ENCODE measurements around the gene KIF26A. TPM values are rescaled to one million over a fixed set of nuclear protein-coding genes. Genes with fewer than 3 reads are reported as not detected.

Gene KIF26A
- total and polyA plus RNA-seq, 2 experiments from 2014 or later: 5.6 to 103 TPM

DNA sequence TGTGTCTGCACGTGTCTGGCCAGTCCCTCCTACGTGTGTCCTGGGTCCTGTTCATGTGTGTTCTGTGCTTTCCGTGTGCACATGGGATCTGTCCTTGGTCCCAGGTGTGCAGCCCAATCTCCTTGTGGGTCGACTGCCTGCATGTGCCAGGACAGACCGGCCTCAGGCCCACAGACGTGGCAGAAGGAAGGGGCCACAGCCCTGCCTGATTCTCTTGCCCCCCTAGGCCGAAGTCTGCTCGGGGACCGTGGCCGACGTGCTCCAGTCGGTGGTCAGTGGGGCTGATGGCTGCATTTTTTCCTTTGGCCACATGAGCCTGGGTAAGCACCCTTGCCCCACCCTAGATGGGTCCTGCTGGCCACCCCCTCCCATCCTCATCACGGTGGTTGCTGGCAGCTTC is 34.0 kb downstream of the KIF26A start (continued):
- TF ChIP-seq, protein P1, sequence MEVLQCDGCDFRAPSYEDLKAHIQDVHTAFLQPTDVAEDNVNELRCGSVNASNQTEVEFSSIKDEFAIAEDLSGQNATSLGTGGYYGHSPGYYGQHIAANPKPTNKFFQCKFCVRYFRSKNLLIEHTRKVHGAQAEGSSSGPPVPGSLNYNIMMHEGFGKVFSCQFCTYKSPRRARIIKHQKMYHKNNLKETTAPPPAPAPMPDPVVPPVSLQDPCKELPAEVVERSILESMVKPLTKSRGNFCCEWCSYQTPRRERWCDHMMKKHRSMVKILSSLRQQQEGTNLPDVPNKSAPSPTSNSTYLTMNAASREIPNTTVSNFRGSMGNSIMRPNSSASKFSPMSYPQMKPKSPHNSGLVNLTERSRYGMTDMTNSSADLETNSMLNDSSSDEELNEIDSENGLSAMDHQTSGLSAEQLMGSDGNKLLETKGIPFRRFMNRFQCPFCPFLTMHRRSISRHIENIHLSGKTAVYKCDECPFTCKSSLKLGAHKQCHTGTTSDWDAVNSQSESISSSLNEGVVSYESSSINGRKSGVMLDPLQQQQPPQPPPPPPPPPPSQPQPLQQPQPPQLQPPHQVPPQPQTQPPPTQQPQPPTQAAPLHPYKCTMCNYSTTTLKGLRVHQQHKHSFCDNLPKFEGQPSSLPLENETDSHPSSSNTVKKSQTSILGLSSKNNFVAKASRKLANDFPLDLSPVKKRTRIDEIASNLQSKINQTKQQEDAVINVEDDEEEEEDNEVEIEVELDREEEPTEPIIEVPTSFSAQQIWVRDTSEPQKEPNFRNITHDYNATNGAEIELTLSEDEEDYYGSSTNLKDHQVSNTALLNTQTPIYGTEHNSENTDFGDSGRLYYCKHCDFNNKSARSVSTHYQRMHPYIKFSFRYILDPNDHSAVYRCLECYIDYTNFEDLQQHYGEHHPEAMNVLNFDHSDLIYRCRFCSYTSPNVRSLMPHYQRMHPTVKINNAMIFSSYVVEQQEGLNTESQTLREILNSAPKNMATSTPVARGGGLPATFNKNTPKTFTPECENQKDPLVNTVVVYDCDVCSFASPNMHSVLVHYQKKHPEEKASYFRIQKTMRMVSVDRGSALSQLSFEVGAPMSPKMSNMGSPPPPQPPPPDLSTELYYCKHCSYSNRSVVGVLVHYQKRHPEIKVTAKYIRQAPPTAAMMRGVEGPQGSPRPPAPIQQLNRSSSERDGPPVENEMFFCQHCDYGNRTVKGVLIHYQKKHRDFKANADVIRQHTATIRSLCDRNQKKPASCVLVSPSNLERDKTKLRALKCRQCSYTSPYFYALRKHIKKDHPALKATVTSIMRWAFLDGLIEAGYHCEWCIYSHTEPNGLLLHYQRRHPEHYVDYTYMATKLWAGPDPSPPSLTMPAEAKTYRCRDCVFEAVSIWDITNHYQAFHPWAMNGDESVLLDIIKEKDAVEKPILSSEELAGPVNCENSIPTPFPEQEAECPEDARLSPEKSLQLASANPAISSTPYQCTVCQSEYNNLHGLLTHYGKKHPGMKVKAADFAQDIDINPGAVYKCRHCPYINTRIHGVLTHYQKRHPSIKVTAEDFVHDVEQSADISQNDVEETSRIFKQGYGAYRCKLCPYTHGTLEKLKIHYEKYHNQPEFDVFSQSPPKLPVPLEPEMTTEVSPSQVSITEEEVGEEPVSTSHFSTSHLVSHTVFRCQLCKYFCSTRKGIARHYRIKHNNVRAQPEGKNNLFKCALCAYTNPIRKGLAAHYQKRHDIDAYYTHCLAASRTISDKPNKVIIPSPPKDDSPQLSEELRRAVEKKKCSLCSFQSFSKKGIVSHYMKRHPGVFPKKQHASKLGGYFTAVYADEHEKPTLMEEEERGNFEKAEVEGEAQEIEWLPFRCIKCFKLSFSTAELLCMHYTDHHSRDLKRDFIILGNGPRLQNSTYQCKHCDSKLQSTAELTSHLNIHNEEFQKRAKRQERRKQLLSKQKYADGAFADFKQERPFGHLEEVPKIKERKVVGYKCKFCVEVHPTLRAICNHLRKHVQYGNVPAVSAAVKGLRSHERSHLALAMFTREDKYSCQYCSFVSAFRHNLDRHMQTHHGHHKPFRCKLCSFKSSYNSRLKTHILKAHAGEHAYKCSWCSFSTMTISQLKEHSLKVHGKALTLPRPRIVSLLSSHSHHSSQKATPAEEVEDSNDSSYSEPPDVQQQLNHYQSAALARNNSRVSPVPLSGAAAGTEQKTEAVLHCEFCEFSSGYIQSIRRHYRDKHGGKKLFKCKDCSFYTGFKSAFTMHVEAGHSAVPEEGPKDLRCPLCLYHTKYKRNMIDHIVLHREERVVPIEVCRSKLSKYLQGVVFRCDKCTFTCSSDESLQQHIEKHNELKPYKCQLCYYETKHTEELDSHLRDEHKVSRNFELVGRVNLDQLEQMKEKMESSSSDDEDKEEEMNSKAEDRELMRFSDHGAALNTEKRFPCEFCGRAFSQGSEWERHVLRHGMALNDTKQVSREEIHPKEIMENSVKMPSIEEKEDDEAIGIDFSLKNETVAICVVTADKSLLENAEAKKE (CRISPR knock-in tag; IDR thresholded peaks at IDR 0.05): no peak

DNA sequence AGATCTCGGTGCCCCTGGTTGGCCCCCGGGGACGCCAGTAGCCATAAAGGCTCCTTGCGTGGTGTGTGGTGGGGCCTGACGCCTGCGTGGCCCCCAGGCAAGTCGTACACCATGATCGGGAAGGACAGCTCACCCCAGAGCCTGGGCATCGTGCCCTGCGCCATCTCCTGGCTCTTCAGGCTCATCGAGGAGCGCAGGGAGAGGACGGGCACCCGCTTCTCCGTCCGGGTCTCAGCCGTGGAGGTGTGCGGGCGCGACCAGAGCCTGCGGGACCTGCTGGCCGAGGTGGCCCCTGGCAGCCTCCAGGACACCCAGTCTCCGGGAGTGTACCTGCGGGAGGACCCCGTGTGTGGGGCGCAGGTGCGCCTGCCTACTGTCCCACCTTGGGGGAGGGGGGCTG is 34.5 kb downstream of the KIF26A start:
- H3K36me3 Mint-ChIP-seq (ENCODE audit: low read depth): no peaks in the 10 kb centered on the region
- H3K27ac ChIP-seq (ENCODE audit: low read depth): no peak overlapping the region

More for the DNA sequence above, 34.5 kb downstream of the KIF26A start:
- no peak for DNase-seq (ENCODE audit: low spot score)
- H3K9me2 ChIP-seq (ENCODE audit: insufficient read depth): no peaks in the 10 kb centered on the region
- H4K20me1 ChIP-seq (replicated peaks; ENCODE audit: insufficient read depth): peaks cover 4% of the 10 kb centered on the region
- H3K79me2 ChIP-seq (replicated peaks; ENCODE audit: insufficient read depth): no peaks in the 10 kb centered on the region; the same call in 1 of the 2 replicates
- no peak for TF ChIP-seq ZNF114 (CRISPR knock-in tag; IDR thresholded peaks at IDR 0.05)
- TF ChIP-seq, protein P2, sequence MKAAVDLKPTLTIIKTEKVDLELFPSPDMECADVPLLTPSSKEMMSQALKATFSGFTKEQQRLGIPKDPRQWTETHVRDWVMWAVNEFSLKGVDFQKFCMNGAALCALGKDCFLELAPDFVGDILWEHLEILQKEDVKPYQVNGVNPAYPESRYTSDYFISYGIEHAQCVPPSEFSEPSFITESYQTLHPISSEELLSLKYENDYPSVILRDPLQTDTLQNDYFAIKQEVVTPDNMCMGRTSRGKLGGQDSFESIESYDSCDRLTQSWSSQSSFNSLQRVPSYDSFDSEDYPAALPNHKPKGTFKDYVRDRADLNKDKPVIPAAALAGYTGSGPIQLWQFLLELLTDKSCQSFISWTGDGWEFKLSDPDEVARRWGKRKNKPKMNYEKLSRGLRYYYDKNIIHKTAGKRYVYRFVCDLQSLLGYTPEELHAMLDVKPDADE (IDR thresholded peaks at IDR 0.05): no peak
- TF ChIP-seq, protein P1 (CRISPR knock-in tag; IDR thresholded peaks at IDR 0.05): no peak
- peaks cover 25% of the 10 kb centered on the region for H3K4me1 ChIP-seq (ENCODE audit: insufficient read depth)
- 0 out of 2 replicates have a peak, but pooled peaks cover 5% of the 10 kb centered on the region for H3F3A ChIP-seq (replicated peaks; ENCODE audit: low read depth)
- no peaks in the 10 kb centered on the region for H3K27me3 ChIP-seq (ENCODE audit: insufficient read depth)
- ATAC-seq: no peak
- no peak overlapping the region for H3K27ac Mint-ChIP-seq
- H3K4me3 Mint-ChIP-seq: no peak overlapping the region
- no peak overlapping the region for H2AFZ ChIP-seq
- peaks cover 24% of the 10 kb centered on the region for H3K4me1 Mint-ChIP-seq
- no peak overlapping the region for H3K4me3 ChIP-seq
- no peak overlapping the region for H3K4me2 ChIP-seq
- H3K36me3 ChIP-seq (ENCODE audit: insufficient read depth): no peaks in the 10 kb centered on the region
- no peaks in the 10 kb centered on the region for H3K9me3 Mint-ChIP-seq
- peaks cover 5% of the 10 kb centered on the region for H3K27me3 Mint-ChIP-seq (ENCODE audit: insufficient read depth, low read depth, poor library complexity)
